ELF-1 (cell line): ENCODE results near the gene SDK1.

Source experiments
- DNase-seq: peaks from one replicate; pipeline ENCODE4 v3.0.0-alpha.2; 2016; ENCODE audit warnings: low read depth, low spot score

The SDK1 gene

GRCh38 chr7:3412871-3413270 lies 111.8 kb downstream of the SDK1 start:
- no peak for DNase-seq

- no peak for DNase-seq
Measured at GRCh38 chr7:3415861-3416312, 114.8 kb downstream of the SDK1 start.

- DNase-seq: no peak
Measured at GRCh38 chr7:3416453-3416852, 115.4 kb downstream of the SDK1 start.

DNA sequence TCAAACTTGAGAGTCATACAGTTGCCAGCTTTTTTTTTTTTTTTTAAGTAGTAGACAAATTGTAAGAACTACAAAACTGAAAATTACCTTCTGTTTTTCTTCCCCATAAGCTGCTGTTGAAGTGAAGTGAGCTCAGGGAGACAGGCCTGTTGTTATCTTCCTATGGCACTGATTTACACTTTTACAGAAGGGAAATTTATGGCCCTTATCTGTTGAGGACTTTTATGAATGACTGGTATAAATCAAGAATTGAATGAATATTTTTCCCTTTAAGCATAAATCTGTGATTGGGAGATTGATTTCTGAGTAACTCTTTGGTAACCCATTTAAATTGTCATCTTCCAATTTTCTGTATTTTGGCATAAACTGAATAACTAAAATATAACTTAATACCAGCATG lies 124.0 kb downstream of the SDK1 start:
- DNase-seq: no peak

- DNase-seq: no peak
Measured at GRCh38 chr7:3426064-3426463, 125.0 kb downstream of the SDK1 start.

DNA sequence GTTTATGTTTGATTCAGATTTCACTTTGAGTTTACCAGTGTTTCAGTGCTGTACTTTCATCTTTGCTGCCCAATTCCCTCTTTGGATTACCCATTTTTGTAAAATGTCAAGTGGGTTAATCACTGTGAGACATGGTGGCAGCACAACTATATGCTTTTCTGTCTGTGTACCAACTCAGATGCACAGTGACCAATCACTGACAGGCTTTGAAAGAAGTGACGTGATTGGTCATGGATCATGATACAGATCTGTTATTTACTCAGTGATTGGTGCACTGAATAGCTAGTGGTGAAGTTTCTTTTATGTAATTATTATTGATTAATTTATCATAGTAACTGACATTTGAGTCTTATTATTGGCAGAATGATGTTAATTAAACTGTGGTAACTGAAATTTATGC lies 126.9 kb downstream of the SDK1 start:
- no peak for DNase-seq

DNA sequence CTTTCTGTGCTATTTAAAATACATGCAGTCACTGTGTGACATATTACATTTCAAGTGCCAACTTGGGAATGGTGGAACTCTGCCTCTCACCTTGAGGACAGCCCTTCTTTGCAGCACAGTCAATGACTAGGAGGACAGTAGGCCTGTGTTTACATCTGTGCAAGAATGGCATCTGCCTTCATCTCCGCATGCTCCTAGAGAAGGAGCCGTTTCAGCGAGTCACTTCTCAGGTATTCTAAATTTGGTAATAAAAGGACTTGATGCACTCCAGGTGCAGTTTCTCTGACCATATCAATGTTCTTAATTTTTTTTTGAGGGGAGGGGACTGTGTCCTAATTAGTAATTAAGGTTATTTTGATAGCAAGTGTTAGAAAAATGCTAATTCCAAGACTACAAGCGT lies 128.9 kb downstream of the SDK1 start:
- DNase-seq: no peak

- DNase-seq: peak; percentile 93
Measured at GRCh38 chr7:3430588-3430987, 129.5 kb downstream of the SDK1 start.

DNA sequence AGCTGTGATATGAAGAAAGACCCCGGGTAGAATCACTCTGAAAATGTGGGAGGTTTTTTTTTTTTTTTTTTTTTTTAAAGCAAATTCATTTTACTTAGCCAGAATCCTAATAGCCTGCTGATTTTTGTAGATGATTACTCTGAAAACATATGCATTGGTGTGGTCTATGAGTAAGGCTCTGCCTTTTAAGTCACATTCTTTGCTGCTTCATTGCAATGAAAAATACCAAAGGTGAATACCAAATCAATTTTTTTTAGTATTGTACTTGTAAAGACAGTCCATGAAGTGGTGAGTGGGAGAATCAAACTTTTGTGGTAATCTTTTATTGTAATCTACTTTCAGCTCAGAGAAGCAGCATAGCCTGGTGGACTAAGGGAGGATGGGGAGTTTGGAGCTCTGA lies 130.3 kb downstream of the SDK1 start:
- DNase-seq: no peak

- DNase-seq: no peak
Measured at GRCh38 chr7:3432911-3433310, 131.9 kb downstream of the SDK1 start.

DNA sequence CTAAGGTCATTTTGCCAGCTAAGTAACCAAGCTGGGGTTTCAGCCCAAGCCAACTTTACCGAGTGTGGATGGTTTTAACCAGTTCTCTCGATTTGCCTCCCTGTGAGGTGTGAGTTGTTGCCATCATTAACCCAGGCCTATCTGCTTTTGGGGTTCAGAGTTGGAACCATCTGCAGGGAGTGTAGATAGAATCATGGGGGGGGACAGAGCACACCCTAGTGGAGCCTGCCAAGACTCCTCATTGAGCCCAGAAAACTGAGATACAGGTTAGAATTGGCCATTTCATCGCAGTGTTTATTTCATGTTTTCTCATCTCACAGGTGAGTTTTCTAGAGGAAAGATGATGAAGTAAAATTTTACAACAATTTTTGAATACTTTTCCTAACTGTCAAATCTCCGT lies 133.6 kb downstream of the SDK1 start:
- DNase-seq: no peak

- no peak for DNase-seq
Measured at GRCh38 chr7:3436112-3436511, 135.1 kb downstream of the SDK1 start.

DNA sequence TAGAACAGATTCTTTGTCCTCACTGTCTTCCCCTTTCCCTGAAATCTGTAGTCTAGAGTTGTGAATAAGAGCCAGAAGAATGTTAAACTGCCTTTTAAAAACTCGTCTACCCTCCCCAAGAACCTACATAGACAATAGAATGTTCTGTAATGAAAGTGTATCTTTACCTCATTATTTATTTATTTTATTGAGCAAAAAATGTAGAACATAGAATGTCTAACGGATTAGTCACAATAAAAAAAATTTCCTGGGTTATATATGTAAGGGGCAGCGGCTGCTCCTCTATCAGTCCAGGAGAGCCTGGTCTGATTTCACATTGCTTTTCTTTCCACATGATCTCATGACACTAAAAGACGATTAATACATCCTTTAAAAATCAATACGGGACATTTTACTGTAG lies 135.7 kb downstream of the SDK1 start:
- DNase-seq: no peak

DNA sequence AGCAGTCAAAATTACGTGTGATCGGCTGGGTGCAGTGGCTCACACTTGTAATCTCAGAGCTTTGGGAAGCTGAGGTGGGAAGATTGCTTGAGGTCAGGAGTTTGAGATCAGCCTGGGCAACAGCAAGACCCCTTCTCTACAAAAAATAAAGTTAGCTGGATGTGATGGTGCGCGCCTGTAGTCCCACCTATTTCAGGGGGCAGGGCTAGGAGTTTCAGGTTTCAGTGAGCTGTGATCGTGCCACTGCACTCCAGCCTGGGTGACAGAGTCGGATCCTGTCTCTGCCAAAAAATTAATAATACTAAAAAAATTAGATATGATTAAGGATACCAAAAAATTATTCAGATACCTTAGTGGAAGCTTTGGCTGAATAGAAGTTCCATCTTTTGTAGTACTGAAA lies 136.4 kb downstream of the SDK1 start:
- no peak for DNase-seq

DNA sequence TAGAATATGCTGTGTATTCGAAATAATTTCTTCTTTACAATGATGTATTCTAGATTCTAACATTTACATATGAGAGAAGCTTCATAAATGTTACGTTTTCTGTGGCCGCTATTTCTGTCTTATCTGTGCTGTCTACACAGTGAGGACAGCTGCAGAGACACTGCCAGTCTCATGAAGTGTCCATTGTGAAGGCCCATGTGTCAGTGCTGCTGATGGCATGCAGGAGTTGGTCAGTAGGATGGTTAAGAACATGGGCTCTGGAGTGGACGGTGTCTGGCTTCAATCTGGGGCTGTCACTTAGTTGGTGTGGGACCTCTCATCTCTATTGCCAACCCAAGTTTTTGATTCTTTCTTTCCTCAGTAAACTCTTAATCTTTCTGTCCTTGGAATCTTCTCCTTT lies 137.3 kb downstream of the SDK1 start:
- DNase-seq: peak; percentile 14

- no peak for DNase-seq
Measured at GRCh38 chr7:3439333-3440030, 138.4 kb downstream of the SDK1 start.

GRCh38 chr7:3440509-3440908 lies 139.5 kb downstream of the SDK1 start:
- no peak for DNase-seq

DNA sequence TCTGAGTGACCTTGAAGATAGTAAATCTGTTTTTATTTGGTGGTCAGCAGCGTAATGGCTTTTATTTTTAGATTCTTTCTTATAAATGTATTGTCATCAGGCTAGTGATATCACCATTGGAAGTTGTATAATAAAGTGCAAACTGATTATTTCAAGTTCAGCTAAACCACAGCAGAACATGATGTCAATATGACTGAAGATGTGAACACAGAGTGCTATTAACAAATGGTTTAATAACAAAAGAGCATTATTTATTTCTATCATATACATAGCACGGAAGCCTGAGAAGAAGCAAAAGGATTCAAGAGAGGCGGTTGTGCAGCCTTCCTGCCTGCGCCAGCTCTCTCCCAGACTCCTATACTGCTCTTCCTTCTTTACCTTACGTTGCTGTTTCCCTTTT lies 142.7 kb downstream of the SDK1 start:
- DNase-seq: no peak

GRCh38 chr7:3446786-3447185 lies 145.7 kb downstream of the SDK1 start:
- no peak for DNase-seq

DNA sequence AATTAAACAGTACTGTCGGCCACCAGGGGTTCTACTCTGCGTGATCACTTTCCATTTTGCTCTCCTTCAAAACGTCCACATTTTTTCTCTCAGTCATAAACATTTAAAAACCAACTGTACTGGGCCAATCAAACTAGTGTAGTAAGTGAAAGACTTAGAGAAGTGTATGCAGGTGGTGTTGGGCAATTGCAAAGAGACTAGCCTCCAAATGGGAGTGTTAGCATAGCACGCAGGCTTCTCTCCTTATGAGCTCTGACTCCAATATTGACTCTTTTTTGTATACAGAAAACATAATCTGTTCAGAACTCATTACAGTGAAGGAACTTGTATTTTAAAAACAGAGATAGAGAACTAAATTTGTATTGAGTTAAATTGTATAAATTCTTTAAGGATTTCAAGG lies 150.6 kb downstream of the SDK1 start:
- DNase-seq: no peak

DNA sequence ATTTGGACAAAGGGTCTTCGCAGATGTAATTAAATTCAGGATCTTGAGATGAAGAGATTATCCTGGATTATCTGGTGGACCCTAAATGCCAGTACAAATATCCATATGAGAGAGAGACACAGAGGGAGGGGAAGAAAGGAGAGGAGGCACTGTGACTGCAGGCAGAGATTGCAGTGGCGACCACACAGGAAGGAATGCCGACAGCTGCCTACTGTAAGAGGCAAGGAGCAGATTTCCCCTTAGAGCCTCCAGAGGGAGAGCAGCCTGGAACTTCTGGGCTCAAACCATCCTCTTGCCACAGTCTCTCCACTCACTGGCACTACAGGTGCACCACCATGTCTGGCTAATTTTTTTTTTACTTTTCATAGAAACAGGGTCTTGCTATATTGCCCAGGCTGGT lies 152.3 kb downstream of the SDK1 start:
- peak; percentile 14 for DNase-seq

- DNase-seq: no peak
Measured at GRCh38 chr7:3455806-3456595, 154.9 kb downstream of the SDK1 start.

DNA sequence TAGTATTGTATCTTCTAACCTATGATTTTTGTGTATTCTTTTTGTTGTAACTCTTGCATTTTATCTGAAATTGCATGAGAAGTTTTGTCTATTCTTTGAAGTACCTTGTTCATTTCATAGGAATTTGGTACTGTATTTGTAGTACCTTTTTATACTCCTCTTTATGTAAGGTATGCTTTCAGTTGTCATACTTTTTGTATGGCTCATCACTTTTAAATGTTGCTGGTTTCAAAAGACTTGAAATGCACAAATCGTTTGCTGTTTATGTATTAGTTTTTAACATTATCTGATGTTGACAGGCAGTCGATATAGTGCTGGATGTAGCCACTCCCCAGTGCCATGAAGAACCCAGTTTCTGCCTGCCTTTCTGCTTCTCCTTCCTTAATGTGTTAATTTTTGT lies 158.1 kb downstream of the SDK1 start:
- DNase-seq: no peak
